HepG2 (cell line): ENCODE data around the gene SLC25A51. TPM values are rescaled to one million over a fixed set of nuclear protein-coding genes. Genes with fewer than 3 reads are reported as not detected.

Source experiments
- ARNT2 ChIP-seq: sonication (generic); formaldehyde crosslinking; IDR thresholded peaks from 2 replicates; pipeline ENCODE4 v1.8.0; 2022; ENCODE audit warnings: mild to moderate bottlenecking, low read depth, missing genetic modification reagents, moderate library complexity
- ATF2 ChIP-seq: sonication (generic); formaldehyde crosslinking; IDR thresholded peaks from 2 replicates; pipeline ENCODE4 v1.4.0; 2020; ENCODE audit warnings: missing genetic modification reagents
- ATF3 ChIP-seq: sonication (generic); formaldehyde crosslinking; IDR thresholded peaks from 2 replicates; pipeline ENCODE4 v1.4.0; 2020; ENCODE audit warnings: missing genetic modification reagents
- BCL6 ChIP-seq: IDR thresholded peaks from 2 replicates; pipeline ENCODE4 v1.6.1; 2016; ENCODE audit warnings: missing genetic modification reagents, missing compliant biosample characterization
- FOXP4 ChIP-seq: sonication (generic); formaldehyde crosslinking; IDR thresholded peaks from 2 replicates; pipeline ENCODE4 v1.4.0; 2020; ENCODE audit warnings: missing genetic modification reagents
- HBP1 ChIP-seq: IDR thresholded peaks from 2 replicates; pipeline ENCODE4 v1.6.1; 2016; ENCODE audit warnings: low read depth, control low read depth
- HMG20B ChIP-seq: conservative IDR thresholded peaks from 2 replicates; pipeline ENCODE4 v1.6.1; 2016; ENCODE audit warnings: missing genetic modification reagents, missing compliant biosample characterization
- HOMEZ ChIP-seq: IDR thresholded peaks from 2 replicates; pipeline ENCODE4 v1.6.1; 2016; ENCODE audit warnings: low read depth
- NR2F2 ChIP-seq: IDR thresholded peaks from 2 replicates; pipeline ENCODE4 v1.6.1; 2012; ENCODE audit warnings: low read depth, inconsistent platforms, borderline replicate concordance
- PPARG ChIP-seq: conservative IDR thresholded peaks from 2 replicates; pipeline ENCODE4 v1.6.1; 2016; ENCODE audit warnings: missing biosample characterization, missing genetic modification reagents
- RARA ChIP-seq: IDR thresholded peaks from 2 replicates; pipeline ENCODE4 v1.6.1; 2016; ENCODE audit warnings: missing genetic modification reagents, missing compliant biosample characterization
- SMC3 ChIP-seq: IDR thresholded peaks from 2 replicates; pipeline ENCODE4 v1.6.1; 2011; ENCODE audit warnings: low read length, improper control_type of control experiment
- ZHX1 ChIP-seq: sonication (generic); formaldehyde crosslinking; IDR thresholded peaks from 2 replicates; pipeline ENCODE4 v1.8.1; 2022; ENCODE audit warnings: low read depth, mild to moderate bottlenecking, missing genetic modification reagents
- ZNF30 ChIP-seq: sonication (generic); formaldehyde crosslinking; IDR thresholded peaks from 2 replicates; pipeline ENCODE4 v1.5.0; 2020; ENCODE audit warnings: mild to moderate bottlenecking, missing genetic modification reagents
- ZNF317 ChIP-seq: sonication (generic); formaldehyde crosslinking; IDR thresholded peaks from 2 replicates; pipeline ENCODE4 v1.5.0; 2020; ENCODE audit warnings: mild to moderate bottlenecking, missing genetic modification reagents
- ZNF597 ChIP-seq: sonication (generic); formaldehyde crosslinking; IDR thresholded peaks from 2 replicates; pipeline ENCODE4 v1.5.0; 2020; ENCODE audit warnings: missing genetic modification reagents
- ZNF850 ChIP-seq: sonication (generic); formaldehyde crosslinking; conservative IDR thresholded peaks from 2 replicates; pipeline ENCODE4 v1.9.0; 2021; ENCODE audit warnings: mild to moderate bottlenecking, missing genetic modification reagents
- polyA plus RNA-seq, 8 experiments: library from polyadenylated mRNA; depleted of rRNA in 3 of 8; stranded (reverse) in 7 of 8; unstranded in 1 of 8; fragments of >200 nt; fragmentation: Illumina TruSeq in 4 of 8; extraction: Trizol in 4 of 8; gene quantifications; 2 replicates each; pipeline versions ENCODE4 v1.2.1 to v1.2.3, GENCODE V29; 2011 to 2016; ENCODE audit warnings: low read depth in 4 of 8, missing spikeins in 1 of 8, mixed read lengths in 1 of 8; ENCODE audit not compliant: insufficient read depth in 1 of 8
- total RNA-seq, 5 experiments: library from RNA; depleted of rRNA; stranded (reverse); fragments of >200 nt; fragmentation: Illumina TruSeq; extraction: Trizol; gene quantifications; 2 replicates each; pipeline ENCODE4 v1.2.3, GENCODE V29; 2016; ENCODE audit warnings: low read depth in 1 of 5

SLC25A51 gene
- total and polyA plus RNA-seq, 2 of the 13 experiments (the other 11 are each of a cell fraction or from before 2014, with no cell fraction given) = 14.6 to 37.7 TPM

GRCh38 chr9:37951671-37952449 is 47.9 kb upstream of the SLC25A51 start (continued):
- TF ChIP-seq ATF3 (CRISPR knock-in tag) = peak; percentile 70; the same call in 1 of the 2 replicates
- peak; percentile 70 for TF ChIP-seq FOXP4 (CRISPR knock-in tag)
- TF ChIP-seq ZNF850 (CRISPR knock-in tag) = no peak
- TF ChIP-seq ZHX1 = no peak
- TF ChIP-seq ZNF30 (CRISPR knock-in tag) = no peak
- no peak for TF ChIP-seq HMG20B (CRISPR knock-in tag)
- peak; percentile 66 for TF ChIP-seq HOMEZ (CRISPR knock-in tag)
- peak; percentile 89; the same call in 1 of the 2 replicates for TF ChIP-seq PPARG (CRISPR knock-in tag)
- no peak for TF ChIP-seq ARNT2 (CRISPR knock-in tag)
- no peak for TF ChIP-seq ZNF317
- TF ChIP-seq SMC3 = no peak
- TF ChIP-seq RARA (CRISPR knock-in tag) = peak; percentile 95
- TF ChIP-seq ATF2 (CRISPR knock-in tag) = peak; percentile 87
- peak; percentile 79 for TF ChIP-seq BCL6
- peak; percentile 45; the same call in 1 of the 2 replicates for TF ChIP-seq NR2F2
- no peak for TF ChIP-seq ZNF597 (CRISPR knock-in tag)
- TF ChIP-seq HBP1 (CRISPR knock-in tag) = no peak
